Kidney capillary endothelial cell (primary cell): Measurements from ENCODE around the gene C14orf180.
"Not testable (repeated sequence)": the region's sequence is repeated elsewhere in the genome, so short reads cannot be mapped to it uniquely, and the experiment has no call there.

Experiments used
- DNase-seq: peaks from one replicate; pipeline ENCODE4 v3.0.0-alpha.2; 2018; ENCODE audit warnings: low spot score

Gene C14orf180

DNA sequence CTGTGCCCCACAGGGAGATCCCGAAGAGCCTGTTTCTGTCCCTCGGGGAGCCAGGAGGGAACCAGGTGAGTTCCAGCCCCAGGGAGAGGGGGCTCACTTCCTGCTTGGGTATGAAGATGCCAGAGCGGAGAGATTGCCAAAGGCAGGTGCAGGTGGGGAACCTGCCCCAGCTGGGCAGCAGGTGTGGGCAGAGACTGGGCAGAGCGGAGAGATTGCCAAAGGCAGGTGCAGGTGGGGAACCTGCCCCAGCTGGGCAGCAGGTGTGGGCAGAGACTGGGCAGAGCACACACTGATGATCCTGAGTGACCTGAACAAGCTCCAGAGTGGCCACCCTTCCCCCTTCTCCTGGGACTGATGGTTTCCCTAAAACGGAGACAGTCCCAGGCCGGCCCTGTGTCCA lies 375 bp downstream of the C14orf180 start:
- not testable (repeated sequence) for DNase-seq

DNA sequence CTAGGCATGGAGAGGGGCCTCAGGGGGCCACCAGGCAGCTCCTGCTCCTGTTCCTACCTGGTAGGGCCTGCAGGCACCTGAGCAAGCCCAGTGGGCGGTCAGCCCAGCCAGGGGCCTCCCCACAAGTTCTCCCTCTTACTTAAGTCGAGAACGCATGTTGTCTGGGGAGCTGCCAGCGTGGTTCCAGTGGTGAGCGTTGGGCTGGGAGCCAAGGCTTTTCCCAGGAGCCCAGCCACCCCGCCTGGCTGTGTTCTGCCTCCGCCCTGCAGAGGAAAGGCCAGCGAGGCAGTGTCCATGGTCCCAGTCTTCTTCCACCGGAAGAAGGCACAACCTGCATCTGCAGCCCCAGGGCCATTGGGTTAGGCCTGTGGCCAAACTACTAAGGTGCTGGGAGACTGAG lies 1.4 kb downstream of the C14orf180 start:
- DNase-seq, result no peak

DNA sequence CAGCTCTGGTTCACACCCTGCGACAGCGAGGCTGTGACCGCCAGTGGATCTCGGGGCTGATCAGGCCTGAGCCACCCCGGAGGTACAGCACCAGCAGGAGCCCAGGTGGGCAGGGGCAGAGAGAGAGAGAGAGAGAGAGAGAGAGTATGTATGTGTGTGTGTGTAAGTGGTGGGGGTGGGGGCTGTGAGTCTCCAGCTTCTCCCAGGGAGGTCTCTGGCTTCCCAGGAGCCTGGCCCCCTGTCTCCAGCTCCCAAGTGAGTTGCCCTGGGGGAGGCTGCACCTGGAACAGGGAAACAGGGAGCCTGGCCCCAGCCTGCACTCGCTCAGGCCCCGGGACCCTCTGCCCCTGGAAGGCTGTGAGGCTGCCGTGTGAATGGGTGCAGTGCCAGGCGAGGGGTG lies 2.0 kb downstream of the C14orf180 start:
- no peak for DNase-seq

DNA sequence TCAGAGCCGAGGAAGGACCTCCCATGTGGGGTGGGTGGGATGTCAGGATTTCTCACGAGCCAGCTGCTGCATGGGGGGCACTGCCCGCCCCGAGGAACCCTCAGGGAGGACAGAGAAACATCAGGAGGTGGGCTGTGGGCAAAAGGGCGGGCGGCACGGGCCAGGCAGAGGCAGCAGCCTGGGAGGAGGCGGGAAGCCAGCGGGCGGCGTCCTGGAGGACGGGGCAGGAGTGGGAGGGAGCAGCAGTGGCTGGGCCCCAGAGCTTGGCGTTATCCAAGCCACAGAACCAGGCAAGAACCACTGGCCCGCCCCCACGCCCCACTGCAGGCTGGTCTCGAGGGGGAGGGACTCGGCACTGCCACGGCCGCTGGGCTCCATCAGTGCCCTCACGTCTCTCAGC lies 2.4 kb downstream of the C14orf180 start:
- DNase-seq, result no peak

DNA sequence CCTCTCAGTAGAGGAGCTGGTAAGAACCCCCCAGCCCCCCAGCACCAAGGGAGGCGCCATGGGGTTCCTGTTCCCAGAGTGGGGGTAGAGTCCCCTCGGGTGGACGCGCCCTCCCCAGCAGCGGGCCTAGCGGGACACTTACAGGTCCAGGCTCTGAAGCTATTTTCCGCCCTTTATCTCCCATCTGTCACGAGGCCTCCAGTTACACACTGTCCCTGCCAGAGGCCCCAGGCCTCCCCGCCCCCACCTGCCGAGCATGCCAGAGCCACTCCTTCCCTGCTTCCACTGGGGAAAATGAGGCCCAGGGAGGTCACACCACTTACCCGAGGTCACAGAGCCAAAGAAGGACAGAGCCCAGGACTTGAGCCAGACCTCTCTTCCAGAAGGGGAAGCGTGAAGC lies 3.1 kb downstream of the C14orf180 start:
- no peak for DNase-seq

DNA sequence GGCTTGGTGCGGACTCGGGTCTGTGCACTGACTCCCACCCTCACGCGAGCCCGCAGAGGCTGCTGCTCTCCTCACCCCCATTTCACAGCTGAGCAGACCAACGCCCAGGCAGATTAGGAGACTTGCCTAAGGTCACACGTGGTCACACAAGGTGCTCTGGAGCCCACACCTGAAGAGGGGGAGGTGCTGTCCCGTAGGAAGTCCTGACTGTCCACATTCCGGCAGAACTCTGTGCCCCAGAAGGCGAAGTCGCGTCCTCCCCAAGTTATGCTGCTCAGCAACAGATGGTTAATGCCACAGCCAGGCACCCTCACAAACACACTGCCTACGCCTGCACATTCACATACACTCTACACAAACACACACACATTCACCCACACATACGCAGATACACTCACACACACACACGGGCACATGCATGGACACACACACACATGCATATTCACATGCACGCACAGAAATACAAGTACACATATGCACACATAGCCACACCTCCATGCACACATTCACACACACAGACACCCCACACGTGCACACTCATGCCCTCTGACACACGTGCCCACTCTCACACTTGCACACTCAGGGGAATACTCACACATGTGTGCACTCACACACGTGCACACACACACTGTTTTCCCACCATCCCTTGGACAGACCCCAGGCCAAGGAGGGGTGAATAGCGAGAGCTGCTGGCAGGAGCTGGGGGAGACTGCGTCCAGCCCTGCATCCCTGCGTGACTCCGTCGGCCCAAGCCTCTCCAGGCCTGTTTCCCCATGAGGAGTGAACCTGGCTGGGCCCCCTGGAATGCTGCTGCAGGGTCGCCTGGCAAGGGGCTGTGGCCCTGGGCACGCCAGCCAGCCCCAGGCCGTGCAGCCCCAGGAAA lies 4.1 kb downstream of the C14orf180 start:
- no peak for DNase-seq

DNA sequence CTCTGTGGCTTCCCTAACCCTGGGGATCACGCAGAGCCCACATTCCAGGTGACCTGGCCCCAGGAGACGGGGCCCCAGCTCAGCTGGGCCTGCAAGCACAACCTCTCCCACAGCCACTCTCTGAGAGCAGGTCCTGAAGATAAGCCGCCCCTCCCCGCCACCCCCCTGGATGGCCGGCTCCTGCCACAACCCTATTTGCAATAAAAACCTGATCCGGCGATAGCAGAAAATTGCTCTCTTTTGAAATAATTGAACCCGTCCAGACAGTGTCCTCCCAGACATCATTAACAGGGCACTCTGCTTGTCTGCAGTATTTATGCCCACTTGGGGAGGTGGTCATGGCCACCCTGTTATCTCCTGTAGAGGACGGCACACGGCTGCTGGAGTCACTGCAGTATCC lies 5.0 kb downstream of the C14orf180 start:
- no peak for DNase-seq

DNA sequence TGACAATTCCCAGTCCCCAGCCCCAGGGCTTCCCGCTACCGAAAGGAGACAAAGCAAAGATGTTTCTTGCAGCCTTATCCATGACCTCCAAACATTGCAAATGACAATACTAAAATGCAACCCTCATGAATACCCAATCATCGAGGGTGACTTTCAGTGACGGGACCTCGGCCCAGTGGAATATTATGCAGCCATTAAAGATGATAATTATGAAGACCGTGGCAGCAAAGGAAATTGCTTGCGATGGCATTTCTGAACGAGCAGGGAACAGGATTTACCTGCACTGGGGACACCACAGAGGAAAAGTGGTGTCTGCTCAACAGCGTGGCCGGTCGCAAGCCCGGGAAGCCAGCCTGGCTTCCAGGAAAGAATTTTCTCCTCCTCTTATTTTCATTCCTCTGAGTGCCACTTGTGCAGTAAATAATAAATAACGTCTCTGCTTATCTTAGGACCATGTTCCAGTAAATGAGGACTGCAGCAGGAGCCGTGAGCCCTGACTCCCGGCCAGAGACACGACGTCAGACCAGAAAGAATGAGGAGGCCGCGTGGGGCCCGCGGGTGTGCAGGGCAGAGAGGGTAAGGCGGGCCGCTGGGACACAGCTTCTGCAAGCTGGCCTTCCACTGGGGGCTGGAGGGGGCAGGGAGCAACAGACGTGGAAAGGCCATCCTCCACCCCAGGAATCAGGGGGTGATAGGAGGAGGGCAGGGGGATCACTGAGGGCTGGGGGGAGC lies 6.6 kb downstream of the C14orf180 start:
- DNase-seq, result no peak

DNA sequence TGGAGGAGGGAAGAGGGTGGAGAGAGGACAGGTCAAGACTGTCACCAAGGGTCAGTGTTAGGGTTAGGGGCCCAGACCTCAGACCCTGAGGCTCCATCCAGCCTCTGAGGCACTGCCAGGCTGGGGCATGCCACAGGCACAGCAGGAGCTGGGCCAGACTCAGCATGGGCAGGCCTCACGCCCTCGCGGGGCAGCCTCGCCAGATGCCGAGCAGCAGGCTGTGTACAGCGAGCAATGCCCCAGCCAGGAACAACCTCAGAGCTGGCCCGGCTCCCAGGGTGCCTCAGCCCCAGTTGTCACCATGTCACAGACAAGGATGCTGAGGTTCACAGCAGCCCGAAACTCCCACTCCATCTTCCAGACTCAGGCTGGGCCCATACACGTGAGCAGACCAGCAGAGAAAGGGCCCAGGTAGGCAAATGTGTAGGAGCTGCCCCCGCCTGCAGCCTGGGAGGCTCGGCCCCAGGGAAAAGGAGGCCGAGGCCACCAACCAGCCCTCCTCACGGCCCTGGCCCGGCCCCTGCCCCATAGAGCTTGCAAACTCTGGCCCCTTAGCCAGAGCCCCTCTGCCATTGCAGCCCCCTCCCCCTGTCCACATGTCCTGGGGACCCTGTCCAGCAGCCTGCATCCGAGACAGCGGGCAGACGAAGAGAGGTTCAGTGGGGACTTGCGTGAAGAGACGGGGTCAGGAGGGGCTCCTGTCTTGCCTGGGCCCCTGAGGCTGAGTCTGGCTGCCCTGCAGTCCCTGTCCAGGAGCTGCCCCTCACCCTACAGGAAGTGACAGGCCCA lies 7.5 kb downstream of the C14orf180 start:
- DNase-seq, result no peak

DNA sequence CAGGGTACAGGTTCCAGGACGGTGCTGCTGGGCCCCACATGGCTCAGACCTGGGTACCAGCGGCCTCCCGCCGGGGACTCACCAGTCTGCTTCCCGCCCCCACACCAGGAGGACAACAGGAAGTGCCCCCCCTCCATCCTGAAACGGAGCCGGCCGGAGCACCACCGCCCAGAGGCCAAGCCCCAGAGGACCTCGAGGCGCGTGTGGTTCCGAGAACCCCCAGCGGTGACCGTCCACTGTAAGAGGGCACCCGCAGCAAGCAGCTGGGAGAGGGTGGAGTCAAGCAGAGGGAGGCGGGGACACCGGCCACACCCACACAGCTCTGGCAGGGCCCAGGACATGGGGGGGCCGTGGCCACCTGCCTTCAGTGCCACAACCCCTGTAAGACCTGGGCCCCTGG lies 8.1 kb downstream of the C14orf180 start:
- DNase-seq, result no peak

DNA sequence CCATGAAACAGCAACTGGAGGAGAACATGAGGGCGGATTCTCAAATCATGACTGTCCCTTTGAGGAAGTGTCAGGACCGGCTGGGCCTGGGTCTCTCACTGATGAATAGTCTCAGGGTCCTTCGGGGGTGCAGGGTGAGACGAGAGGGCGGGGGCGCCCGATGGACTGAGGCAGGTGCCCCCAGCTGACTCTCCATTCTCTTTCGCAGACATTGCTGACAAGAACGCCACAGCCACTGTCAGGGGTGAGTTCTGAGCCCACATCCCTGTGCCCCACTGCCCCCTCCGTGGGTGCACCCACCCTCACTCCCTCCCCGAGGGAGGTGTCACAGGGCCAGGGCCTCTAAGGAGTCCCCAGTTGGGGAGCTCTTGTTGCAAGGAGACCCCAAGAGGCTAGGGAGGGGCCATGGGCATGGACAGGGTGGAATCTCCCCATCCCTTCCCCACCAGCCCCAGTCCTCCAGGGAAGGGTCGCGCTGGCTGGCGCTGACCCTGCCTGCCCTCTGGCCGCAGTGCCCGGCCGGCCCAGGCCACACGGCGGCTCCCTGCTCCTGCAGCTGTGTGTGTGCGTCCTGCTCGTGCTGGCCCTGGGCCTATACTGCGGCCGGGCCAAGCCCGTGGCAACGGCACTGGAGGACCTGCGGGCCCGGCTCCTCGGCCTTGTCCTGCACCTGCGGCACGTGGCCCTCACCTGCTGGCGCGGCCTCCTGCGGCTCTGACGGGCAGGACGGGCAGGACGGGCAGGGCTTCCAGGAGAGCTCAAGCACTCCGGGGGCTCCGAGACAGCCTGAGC lies 8.7 kb downstream of the C14orf180 start:
- DNase-seq, result no peak

DNA sequence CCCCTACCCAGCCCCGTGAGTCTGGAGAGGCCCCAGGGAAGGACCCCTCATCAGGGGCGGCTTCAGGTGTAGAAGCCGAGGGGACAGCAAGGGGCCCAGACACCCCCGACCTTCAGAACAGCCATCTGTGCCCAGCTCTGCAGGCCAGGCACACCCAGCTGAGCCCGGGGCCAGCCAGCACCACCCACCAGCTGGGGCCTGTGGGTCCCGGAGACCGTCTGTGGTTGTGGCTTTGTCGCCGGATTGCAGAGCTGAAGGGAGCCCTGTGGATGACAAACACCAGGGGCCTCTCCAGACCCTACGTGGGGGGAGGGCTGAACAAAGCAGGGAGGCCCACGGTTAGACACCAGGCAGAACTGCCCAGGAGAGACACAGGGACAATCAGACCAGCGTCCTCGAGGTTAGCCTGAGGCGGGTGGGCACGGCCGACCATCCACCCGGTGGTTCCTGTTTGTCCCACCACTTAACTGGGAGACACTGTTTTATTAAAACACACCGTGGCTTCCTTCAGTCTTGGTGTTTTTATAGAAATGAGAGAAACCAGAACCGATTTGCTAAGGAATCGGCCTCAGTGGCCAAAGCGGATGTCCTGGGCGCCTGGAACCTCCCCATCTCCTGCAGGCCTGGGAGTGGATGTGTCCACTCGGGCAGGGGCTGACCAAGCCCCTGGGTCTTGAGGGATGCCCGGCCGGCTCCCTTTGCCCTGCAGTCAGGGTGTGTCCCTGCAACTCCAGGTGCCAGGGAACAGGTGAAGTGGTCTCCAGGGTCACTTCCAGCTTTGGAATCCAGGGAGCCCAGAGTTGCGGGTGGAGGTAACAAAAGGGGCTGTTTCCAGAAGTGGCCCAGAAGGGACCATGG lies 10.0 kb downstream of the C14orf180 start:
- DNase-seq, result no peak

DNA sequence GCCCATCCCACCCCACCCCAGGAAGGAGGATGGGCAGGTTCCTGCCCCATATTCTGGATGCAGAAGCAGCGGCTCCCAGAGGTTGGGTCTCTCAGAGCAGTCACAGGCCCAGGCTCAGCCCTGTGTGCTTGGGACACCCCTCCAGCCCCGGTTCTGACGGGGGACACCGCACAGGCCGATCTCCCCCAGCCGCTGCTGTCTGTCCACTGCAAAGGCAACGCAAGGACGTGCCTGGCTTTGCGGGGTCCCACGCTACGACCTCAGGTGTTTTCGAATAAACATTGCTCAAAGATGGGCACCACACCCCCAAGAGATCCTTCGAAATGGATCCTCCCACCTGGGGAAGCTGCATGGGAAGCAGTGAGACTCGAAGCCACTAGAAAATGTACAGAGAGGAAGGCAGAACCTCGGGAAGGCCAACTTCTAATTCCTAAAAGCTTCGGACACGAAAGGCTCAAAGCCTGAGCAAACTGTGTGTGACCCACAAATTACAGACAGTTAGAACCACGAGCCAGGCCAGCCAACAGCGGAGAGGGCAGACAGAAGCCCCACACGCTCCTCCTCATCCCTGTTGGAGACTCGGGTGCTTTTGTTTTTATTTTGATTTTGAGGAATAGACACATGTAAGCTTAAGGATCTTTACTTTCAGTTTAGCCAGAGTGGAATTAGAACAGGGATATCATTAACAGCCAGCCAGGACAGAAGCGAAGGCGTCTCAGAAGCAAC lies 10.8 kb downstream of the C14orf180 start:
- DNase-seq, result no peak

DNA sequence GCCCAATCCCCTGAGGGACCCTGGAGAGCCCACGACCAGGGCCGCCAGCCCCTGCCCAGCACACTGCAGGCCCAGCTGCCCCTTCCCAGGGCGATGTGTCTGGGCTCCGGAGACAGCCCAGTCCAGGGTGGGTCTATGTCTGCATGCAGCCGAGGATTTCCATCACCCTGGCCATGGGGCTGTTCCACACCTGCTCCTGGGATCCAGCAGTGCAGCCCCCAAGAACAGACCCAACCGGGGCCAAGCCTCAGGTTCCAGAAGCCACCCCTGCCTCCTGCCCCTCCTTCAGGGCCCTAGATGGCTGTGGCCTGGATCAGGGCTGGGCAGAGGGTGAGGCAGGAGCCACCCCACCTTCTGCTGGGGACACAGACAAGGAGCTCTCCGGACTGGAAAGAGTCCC lies 11.5 kb downstream of the C14orf180 start:
- DNase-seq, result no peak

DNA sequence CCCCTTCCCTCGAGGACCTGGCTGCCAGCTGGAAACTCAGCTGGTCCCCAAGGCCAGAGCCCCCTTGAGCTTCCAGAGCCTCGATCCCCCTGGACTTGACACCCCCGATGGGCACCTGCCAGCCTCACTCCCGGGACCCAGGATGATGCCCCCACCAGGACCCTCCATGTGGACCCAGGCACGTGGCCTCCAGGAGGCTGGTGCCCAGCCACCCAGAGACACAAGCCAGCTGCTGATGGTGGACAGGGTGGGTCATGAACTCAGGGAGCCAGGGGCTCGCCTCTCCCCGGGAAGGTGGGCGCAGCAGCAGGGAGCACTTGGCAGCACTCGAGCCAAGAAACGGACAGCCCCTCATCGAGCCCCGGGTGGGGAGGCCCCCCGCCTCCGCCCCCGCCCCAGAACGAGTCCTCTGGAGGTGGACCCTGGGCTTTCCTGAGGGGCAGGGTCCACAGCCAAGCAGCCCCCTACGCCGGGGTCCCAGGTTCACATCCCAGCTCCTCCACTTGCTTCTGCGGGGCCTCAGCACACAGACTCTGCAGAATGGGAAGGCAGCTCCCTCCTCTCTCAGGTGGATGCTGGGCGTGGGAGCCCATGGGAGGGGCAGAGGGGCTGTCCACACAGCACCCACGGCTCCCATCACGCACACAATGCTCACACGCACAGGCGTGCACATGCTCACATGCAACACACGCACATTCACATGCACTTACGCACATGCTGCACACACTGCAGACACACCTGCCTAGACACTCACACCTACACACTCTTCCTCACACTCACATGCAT lies 12.1 kb downstream of the C14orf180 start:
- no peak for DNase-seq

DNA sequence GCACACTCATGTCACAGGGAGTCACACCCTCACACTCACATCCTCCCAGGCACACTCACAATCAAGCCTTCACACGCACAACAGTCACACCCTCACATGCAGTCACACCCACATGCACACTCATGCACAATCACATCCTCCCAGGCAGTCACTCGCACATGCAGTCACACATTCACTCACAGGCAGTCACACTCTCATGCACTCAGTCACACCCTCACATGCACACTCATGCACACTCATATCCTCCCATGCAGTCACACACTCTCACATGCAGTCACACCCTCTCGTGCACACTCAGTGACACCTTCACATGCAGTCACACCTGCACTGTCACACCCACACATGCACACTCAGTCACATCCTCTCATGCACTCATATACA lies 12.7 kb downstream of the C14orf180 start:
- DNase-seq, result no peak

DNA sequence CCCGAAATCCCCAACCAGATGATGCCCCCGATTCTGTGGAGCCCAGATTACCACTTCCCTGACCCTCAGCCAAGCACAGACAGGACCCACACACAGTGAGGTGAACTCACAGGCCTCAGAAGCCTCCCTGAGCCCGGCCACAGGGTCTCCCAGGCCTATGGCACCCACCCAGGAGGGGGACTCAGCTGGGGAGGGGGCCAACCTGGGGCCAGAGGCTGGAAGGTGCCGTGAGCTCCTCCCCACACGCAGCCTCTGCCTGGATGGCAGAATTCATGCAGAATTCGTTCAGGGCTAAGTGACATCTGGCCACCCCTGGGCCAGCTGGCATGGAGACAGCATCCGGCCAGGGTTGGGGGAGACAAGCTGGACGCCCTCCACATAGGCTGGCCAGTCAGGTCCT lies 13.2 kb downstream of the C14orf180 start:
- DNase-seq, result no peak

DNA sequence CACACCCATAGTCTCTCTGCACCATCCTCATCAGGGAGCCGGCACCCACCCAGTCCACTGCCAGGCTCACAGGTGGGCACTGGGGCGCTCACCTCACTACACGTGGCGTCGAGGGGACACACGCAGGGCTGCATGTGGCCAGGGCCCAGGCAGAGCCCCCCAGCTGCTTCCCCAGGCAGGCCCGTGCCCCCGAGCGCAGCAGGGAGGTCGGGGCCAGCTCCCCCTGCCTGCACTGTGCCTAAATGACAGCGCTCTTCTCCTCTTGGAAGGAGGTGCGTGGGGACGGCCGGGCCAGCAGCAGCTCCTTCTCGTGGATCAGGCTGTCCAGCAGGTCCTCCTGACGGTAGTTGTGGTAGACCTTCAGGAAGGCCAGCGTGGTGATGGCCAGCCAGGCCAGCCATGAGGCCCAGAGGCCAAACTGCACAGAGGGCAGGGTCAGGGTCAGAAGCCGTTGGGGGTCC lies 13.7 kb downstream of the C14orf180 start:
- no peak for DNase-seq

DNA sequence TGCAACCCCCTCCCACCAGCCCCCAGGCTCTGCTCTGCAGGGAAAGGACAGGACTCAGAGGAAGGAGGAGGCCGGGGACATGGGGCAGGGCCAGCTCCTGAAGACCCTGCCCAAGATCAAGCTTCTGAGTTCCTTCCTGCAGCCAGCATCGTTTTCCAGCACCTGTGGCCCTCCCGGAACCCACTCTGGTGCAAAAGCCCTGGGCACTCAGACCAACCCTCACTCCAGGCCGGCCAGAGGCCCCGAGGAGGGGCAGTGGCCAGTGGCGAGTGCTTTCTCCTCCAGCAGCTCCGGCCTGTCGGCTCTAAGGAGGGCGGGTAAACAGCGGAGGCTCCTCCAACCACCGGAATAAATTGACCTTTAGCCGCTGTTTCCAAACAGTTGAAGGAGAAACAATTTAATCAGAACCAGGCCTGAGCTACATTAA lies 14.2 kb downstream of the C14orf180 start:
- DNase-seq, result no peak
